Upper lobe of left lung (tissue), 6 donors: Measurements from ENCODE around the gene MACROD2. TPM values are rescaled to one million over a fixed set of nuclear protein-coding genes. Genes with fewer than 3 reads are reported as not detected.

Experiments
- ATAC-seq, 2 donors: fragments of 200-7000 bp; cut with Tn5 transposase; one replicate each; pipeline ENCODE4 v1.9.1; 2022; ENCODE audit warnings: mild to moderate bottlenecking in 2 of 2, moderate library complexity in 2 of 2; ENCODE audit not compliant: low FRiP score in 2 of 2
- DNase-seq, 2 donors: peaks; one replicate each; pipeline ENCODE4 v3.0.0-alpha.2; 2019 to 2020
- H3K27ac ChIP-seq, 4 donors: fragments of 200-600 bp; sonication (generic); one replicate each; pipeline ENCODE4 v1.5.1; 2016 to 2019
- H3K27me3 ChIP-seq, 4 donors: fragments of 200-600 bp; sonication (generic); one replicate each; pipeline ENCODE4 v1.5.1; 2017 to 2019
- H3K36me3 ChIP-seq, 4 donors: fragments of 200-600 bp; sonication (generic); one replicate each; pipeline ENCODE4 v1.5.1; 2016 to 2019
- H3K4me1 ChIP-seq, 4 donors: fragments of 200-600 bp; sonication (generic); one replicate each; pipeline ENCODE4 v1.5.1; 2018 to 2019
- H3K4me3 ChIP-seq, 4 donors: fragments of 200-600 bp; sonication (generic); one replicate each; pipeline ENCODE4 v1.5.1; 2017 to 2019; ENCODE audit warnings: mild to moderate bottlenecking in 2 of 4, moderate library complexity in 1 of 4
- H3K9me3 ChIP-seq, 4 donors: fragments of 200-600 bp; sonication (generic); one replicate each; pipeline ENCODE4 v1.5.1; 2018 to 2019
- CTCF ChIP-seq, 6 experiments: fragments of 450-650 bp in 4 of 6; fragments of 200-600 bp in 2 of 6; sonication (generic) in 2 of 6; IDR thresholded peaks; one replicate each; pipeline ENCODE4 v1.5.1; 2016 to 2019; ENCODE audit warnings: antibody characterized with exemption in 6 of 6
- EP300 ChIP-seq, 4 donors: sonication (generic); formaldehyde crosslinking; IDR thresholded peaks; one replicate each; pipeline ENCODE4 v1.5.1; 2017; ENCODE audit warnings: antibody characterized with exemption in 4 of 4, control low read depth in 2 of 4
- POLR2A ChIP-seq, 4 donors: fragments of 450-650 bp; IDR thresholded peaks; one replicate each; pipeline ENCODE4 v1.5.1; 2016 to 2017; ENCODE audit warnings: antibody characterized with exemption in 4 of 4, mild to moderate bottlenecking in 2 of 4
- POLR2AphosphoS5 ChIP-seq, 2 donors: sonication (generic); formaldehyde crosslinking; IDR thresholded peaks; one replicate each; pipeline ENCODE4 v1.5.1; 2017; ENCODE audit warnings: antibody characterized with exemption in 2 of 2
- WGBS, 2 donors: methylation state at CpG; one replicate each; pipeline ENCODE4 v1.1.5; 2017 to 2018; 5-methylcytosine and 5-hydroxymethylcytosine counted together
- total RNA-seq, 6 donors: library from RNA; depleted of rRNA in 4 of 6; stranded (reverse); fragments of >200 nt in 4 of 6; gene quantifications; one replicate each; pipeline versions ENCODE4 v1.1.0 to v1.2.1, GENCODE V29; 2016 to 2021
- donor health status: DM: no; HTN: no; CAD: no; lungs with moderate emphysema.
- donor health status: DM: no; HTN: yes; CAD: no; lungs with severe emphysema.

The MACROD2 gene
- total RNA-seq, 6 donors from 2014 or later: 20.7 to 84.3 (median 36.3) TPM

DNA sequence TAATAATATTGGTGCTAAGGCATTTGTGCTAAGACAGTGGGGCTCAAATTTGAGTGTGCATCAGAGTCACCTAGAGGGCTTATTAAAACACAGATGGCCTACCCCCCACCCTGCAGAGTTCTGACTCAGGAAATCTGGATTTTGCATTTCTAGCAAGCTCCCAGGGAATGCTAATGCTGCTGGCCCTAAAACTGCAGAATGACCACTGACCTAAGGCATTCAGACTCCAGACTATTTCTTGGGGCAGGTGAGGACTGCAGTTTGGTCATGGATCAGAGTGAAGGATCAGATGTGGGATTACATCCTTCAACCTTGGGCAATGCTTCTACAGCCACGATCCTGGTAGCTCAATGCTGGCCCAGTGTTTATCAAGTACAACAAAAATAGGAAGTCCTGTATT is 952.2 kb downstream of the MACROD2 start:
- no peak for TF ChIP-seq POLR2AphosphoS5 (IDR thresholded peaks at IDR 0.05)
- TF ChIP-seq EP300 (IDR thresholded peaks at IDR 0.05): no peak
- no peak for TF ChIP-seq POLR2A (IDR thresholded peaks at IDR 0.05)
- no peak for TF ChIP-seq CTCF (IDR thresholded peaks at IDR 0.05)
- DNase-seq (no peak), ATAC-seq (no peak)
- no peak overlapping the region for H3K4me3 ChIP-seq
- no peak overlapping the region for H3K27ac ChIP-seq
- H3K4me1 ChIP-seq: peaks cover 0 to 10% (median 0%) of the 10 kb centered on the region in 4 donors
- no peaks in the 10 kb centered on the region for H3K9me3 ChIP-seq
- WGBS, 2 donors: 71% methylated on average over 1 of the region's 1 CpG
- no peaks in the 10 kb centered on the region for H3K27me3 ChIP-seq
- no peaks in the 10 kb centered on the region for H3K36me3 ChIP-seq

DNA sequence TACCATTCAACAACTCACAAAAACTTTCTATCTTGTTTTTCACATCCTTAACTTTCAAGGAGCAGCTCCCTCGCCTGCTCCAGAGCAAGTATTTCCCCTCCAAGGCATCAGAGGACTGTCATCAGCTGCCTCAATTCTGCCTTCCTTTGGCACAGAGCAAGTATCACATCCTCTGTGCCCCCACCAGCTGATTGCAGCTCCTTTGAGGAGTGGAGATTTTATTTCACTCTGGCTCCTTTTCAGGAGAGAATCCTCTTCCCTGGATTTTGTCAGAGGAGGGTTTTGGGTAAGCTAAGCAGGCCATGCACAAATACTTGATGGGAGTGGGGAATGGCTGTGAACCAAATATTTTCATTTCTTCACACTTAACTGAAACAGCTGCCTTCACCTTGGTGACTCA is 952.6 kb downstream of the MACROD2 start:
- Histone ChIP-seq H3K27ac (no peak overlapping the region), H3K27me3 (no peaks in the 10 kb centered on the region), H3K9me3 (no peaks in the 10 kb centered on the region), H3K4me3 (no peak overlapping the region), H3K4me1 (peaks cover 0 to 10% (median 0%) of the 10 kb centered on the region in 4 donors), H3K36me3 (no peaks in the 10 kb centered on the region)
- no peak for TF ChIP-seq POLR2A (IDR thresholded peaks at IDR 0.05)
- TF ChIP-seq CTCF (IDR thresholded peaks at IDR 0.05): no peak
- no peak for TF ChIP-seq POLR2AphosphoS5 (IDR thresholded peaks at IDR 0.05)
- TF ChIP-seq EP300 (IDR thresholded peaks at IDR 0.05): no peak
- ATAC-seq (no peak), DNase-seq (no peak)
- 25 to 40% methylated on average over 1 of the region's 1 CpG for WGBS, 2 donors

GRCh38 chr20:14948416-14948815 is 953.1 kb downstream of the MACROD2 start:
- no peak for ATAC-seq
- Histone ChIP-seq H3K27ac (no peak overlapping the region), H3K36me3 (no peaks in the 10 kb centered on the region), H3K9me3 (no peaks in the 10 kb centered on the region), H3K27me3 (no peaks in the 10 kb centered on the region), H3K4me3 (no peak overlapping the region), H3K4me1 (peaks cover 0 to 10% (median 0%) of the 10 kb centered on the region in 4 donors)
- no peak for DNase-seq
- 73 to 76% methylated on average over 3 of the region's 3 CpGs for WGBS, 2 donors
- TF ChIP-seq POLR2AphosphoS5 (IDR thresholded peaks at IDR 0.05) (no peak), EP300 (IDR thresholded peaks at IDR 0.05) (no peak), CTCF (IDR thresholded peaks at IDR 0.05) (peak in 1 of 6 experiments; percentile 13)

DNA sequence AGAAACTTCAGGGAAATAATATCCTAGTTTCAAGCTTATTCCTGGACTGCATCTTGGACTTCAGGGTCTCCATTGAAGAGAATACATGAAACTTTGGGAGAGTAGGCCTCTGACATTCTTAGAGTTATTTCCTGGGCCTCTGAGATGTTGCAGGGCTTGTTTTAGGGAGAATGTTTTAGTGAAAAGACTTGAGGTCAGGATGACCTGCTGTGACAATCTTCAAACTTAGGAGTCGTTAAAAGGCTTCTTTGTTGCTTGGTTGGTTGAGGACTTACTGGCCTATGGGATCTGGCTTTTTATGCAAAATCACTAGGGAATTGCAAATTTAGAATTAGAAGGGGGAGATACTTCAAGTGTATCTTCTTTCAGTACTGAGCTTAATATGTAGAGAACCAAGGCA is 955.3 kb downstream of the MACROD2 start:
- Histone ChIP-seq H3K9me3 (no peaks in the 10 kb centered on the region), H3K27me3 (no peaks in the 10 kb centered on the region), H3K4me1 (peaks cover 0 to 10% (median 0%) of the 10 kb centered on the region in 4 donors), H3K4me3 (no peak overlapping the region), H3K36me3 (no peaks in the 10 kb centered on the region), H3K27ac (no peak overlapping the region)
- ATAC-seq (no peak), DNase-seq (no peak)
- 58 to 100% methylated on average over 1 of the region's 1 CpG for WGBS, 2 donors
- TF ChIP-seq POLR2AphosphoS5 (IDR thresholded peaks at IDR 0.05) (no peak), POLR2A (IDR thresholded peaks at IDR 0.05) (no peak), CTCF (IDR thresholded peaks at IDR 0.05) (no peak), EP300 (IDR thresholded peaks at IDR 0.05) (no peak)

DNA sequence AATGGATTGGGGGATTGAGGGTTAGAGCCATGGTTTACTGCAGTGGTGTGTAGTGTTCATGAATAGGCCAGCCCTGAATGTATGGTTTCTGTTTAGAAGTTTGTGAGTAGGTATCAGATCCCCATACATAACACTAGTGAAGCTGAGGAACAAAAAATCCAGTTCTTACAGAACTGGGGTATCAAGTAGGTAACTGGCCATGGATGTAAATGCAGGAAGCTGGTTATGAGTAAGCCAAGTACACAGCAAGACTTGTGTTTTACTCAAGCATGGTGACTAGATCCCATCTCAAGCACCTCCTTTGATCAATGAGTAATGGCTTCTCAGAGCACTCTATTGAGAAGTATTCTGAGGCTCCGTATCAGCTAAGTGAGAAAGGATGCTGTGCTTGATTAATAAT is 955.8 kb downstream of the MACROD2 start:
- H3K9me3 ChIP-seq: no peaks in the 10 kb centered on the region
- 60 to 81% methylated on average over 1 of the region's 1 CpG for WGBS, 2 donors
- TF ChIP-seq EP300 (IDR thresholded peaks at IDR 0.05) (no peak), CTCF (IDR thresholded peaks at IDR 0.05) (no peak), POLR2AphosphoS5 (IDR thresholded peaks at IDR 0.05) (no peak)
- H3K4me1 ChIP-seq: peaks cover 0 to 10% (median 0%) of the 10 kb centered on the region in 4 donors
- DNase-seq (no peak), ATAC-seq (no peak)
- no peak overlapping the region for H3K4me3 ChIP-seq
- peak overlapping the region in 1 of 4 donors; percentile 5 for H3K27ac ChIP-seq
- H3K27me3 ChIP-seq: no peaks in the 10 kb centered on the region
- H3K36me3 ChIP-seq: no peaks in the 10 kb centered on the region
